NCI-H345 (cell line): Measurements from ENCODE around the gene OXCT2.

Experiments
- DNase-seq: peaks from one replicate; lab custom pipeline; 2025; lab: John Stamatoyannopoulos, UW

OXCT2 gene

GRCh38 chr1:39733161-39733560 is 38.0 kb downstream of the OXCT2 start:
- DNase-seq, result no peak

- no peak for DNase-seq
Measured at GRCh38 chr1:39732730-39733129, 38.4 kb downstream of the OXCT2 start.

- DNase-seq, result no peak
Measured at GRCh38 chr1:39729842-39730241, 41.3 kb downstream of the OXCT2 start.

- no peak for DNase-seq
Measured at GRCh38 chr1:39729030-39729429, 42.1 kb downstream of the OXCT2 start.

GRCh38 chr1:39727932-39728317 is 43.2 kb downstream of the OXCT2 start:
- DNase-seq, result no peak

- no peak for DNase-seq
Measured at GRCh38 chr1:39727221-39727931, 43.8 kb downstream of the OXCT2 start.

GRCh38 chr1:39726600-39726999 is 44.5 kb downstream of the OXCT2 start:
- DNase-seq, result no peak

- no peak for DNase-seq
Measured at GRCh38 chr1:39722495-39722894, 48.7 kb downstream of the OXCT2 start.

GRCh38 chr1:39721664-39722063 is 49.5 kb downstream of the OXCT2 start:
- DNase-seq, result no peak

GRCh38 chr1:39720094-39720999 is 50.8 kb downstream of the OXCT2 start:
- peak; percentile 70 for DNase-seq
